Measurements from ENCODE around the gene FGF14.

DNA sequence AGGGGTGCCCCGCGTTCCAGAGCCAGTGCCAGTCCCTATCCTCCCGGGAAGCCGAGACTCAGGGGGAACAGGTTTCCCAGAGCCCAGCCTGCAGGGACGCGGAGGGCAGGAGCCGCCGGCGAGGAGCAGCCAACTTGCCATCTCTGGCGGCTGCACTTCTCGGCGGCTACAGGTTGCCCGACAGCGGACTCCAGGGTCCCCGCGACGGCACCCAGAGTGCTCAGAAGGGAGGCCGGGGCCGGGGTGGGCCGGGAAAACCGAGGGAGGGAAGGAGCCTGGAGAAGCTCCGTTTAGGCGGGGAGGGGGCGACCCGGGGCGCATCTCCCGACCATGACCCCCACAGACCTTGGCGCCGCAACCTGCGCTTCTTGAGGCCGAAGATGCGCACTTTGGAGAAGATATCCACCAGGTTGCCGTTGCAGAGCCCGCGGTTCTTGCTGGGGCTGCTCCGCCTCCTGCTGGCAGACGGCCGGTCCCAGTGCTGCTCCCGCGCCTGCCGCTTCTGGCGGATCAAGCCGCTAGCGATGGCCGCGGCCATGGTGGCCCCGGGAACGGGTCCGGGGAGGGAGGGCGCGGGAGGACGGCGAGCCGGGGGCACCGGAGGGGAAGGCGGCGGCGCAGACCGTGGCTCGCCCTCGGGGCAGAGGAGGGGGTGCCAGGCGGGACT lies 485.6 kb downstream of the FGF14 start:
- TF ChIP-seq, protein P1, sequence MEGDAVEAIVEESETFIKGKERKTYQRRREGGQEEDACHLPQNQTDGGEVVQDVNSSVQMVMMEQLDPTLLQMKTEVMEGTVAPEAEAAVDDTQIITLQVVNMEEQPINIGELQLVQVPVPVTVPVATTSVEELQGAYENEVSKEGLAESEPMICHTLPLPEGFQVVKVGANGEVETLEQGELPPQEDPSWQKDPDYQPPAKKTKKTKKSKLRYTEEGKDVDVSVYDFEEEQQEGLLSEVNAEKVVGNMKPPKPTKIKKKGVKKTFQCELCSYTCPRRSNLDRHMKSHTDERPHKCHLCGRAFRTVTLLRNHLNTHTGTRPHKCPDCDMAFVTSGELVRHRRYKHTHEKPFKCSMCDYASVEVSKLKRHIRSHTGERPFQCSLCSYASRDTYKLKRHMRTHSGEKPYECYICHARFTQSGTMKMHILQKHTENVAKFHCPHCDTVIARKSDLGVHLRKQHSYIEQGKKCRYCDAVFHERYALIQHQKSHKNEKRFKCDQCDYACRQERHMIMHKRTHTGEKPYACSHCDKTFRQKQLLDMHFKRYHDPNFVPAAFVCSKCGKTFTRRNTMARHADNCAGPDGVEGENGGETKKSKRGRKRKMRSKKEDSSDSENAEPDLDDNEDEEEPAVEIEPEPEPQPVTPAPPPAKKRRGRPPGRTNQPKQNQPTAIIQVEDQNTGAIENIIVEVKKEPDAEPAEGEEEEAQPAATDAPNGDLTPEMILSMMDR (IDR thresholded peaks at IDR 0.05): peak in 1 of 6 experiments; percentile 10
- no peak for TF ChIP-seq POLR2A (IDR thresholded peaks at IDR 0.05)
